H9 (cell line): Measurements from ENCODE around the gene LENG1. TPM values are rescaled to one million over a fixed set of nuclear protein-coding genes. Genes with fewer than 3 reads are reported as not detected.

Experiments used
- DNase-seq: peaks from one replicate; pipeline ENCODE4 v3.0.0-alpha.2; 2017
- H2AFZ ChIP-seq: one replicate; pipeline ENCODE4 v1.6.1; 2013; ENCODE audit warnings: mild to moderate bottlenecking, low read length, control low read depth, moderate library complexity
- H2AK5ac ChIP-seq: 2 replicates; pipeline ENCODE4 v1.6.1; 2013; ENCODE audit warnings: low read length, control low read depth, mixed read lengths; ENCODE audit not compliant: insufficient read length
- H2BK120ac ChIP-seq: one replicate; pipeline ENCODE4 v1.6.1; 2013; ENCODE audit warnings: low read depth, mild to moderate bottlenecking, low read length, control low read depth, inconsistent platforms; ENCODE audit not compliant: poor library complexity, severe bottlenecking
- H2BK12ac ChIP-seq: 2 replicates; pipeline ENCODE4 v1.6.1; 2013; ENCODE audit warnings: low read length, control low read depth, mixed read lengths, low read depth; ENCODE audit not compliant: insufficient read length
- H2BK15ac ChIP-seq: 2 replicates; pipeline ENCODE4 v1.6.1; 2013; ENCODE audit warnings: low read depth, low read length, control low read depth
- H2BK20ac ChIP-seq: one replicate; pipeline ENCODE4 v1.6.1; 2013; ENCODE audit warnings: low read depth, mild to moderate bottlenecking, low read length, control low read depth, inconsistent platforms; ENCODE audit not compliant: poor library complexity, severe bottlenecking
- H2BK5ac ChIP-seq: 2 replicates; pipeline ENCODE4 v1.6.1; 2013; ENCODE audit warnings: low read length, control low read depth, mixed read lengths; ENCODE audit not compliant: insufficient read length
- H3K14ac ChIP-seq: 2 replicates; pipeline ENCODE4 v1.6.1; 2013; ENCODE audit warnings: low read length, control low read depth; ENCODE audit not compliant: insufficient read depth
- H3K18ac ChIP-seq: 2 replicates; pipeline ENCODE4 v1.6.1; 2013; ENCODE audit warnings: low read depth, mild to moderate bottlenecking, mixed read lengths, low read length, control low read depth; ENCODE audit not compliant: insufficient read length
- H3K23ac ChIP-seq: 2 replicates; pipeline ENCODE4 v1.6.1; 2013; ENCODE audit warnings: low read length, control low read depth, mixed read lengths, low read depth; ENCODE audit not compliant: insufficient read length
- H3K23me2 ChIP-seq: 2 replicates; pipeline ENCODE4 v1.6.1; 2013; ENCODE audit warnings: low read depth, mild to moderate bottlenecking, mixed read lengths, low read length, control low read depth; ENCODE audit not compliant: insufficient read length, poor library complexity, severe bottlenecking
- H3K27ac ChIP-seq: 2 replicates; pipeline ENCODE4 v1.5.1; 2013; ENCODE audit warnings: low read length, control low read depth, mixed read lengths, low read depth; ENCODE audit not compliant: insufficient read length
- H3K27me3 ChIP-seq: 2 replicates; pipeline ENCODE4 v1.6.1; 2013; ENCODE audit warnings: low read length, control low read depth, inconsistent platforms; ENCODE audit not compliant: insufficient read depth
- H3K4ac ChIP-seq: 2 replicates; pipeline ENCODE4 v1.6.1; 2013; ENCODE audit warnings: low read depth, mild to moderate bottlenecking, control low read depth, inconsistent platforms, low read length, moderate library complexity
- H3K4me1 ChIP-seq: 2 replicates; pipeline ENCODE4 v1.6.1; 2013; ENCODE audit warnings: low read length, control low read depth, inconsistent platforms; ENCODE audit not compliant: insufficient read depth
- H3K4me2 ChIP-seq: 2 replicates; pipeline ENCODE4 v1.6.1; 2013; ENCODE audit warnings: low read length, control low read depth, mixed read lengths; ENCODE audit not compliant: insufficient read length, insufficient read depth
- H3K56ac ChIP-seq: 2 replicates; pipeline ENCODE4 v1.6.1; 2013; ENCODE audit warnings: low read depth, mild to moderate bottlenecking, mixed read lengths, low read length, control low read depth; ENCODE audit not compliant: insufficient read length
- H3K79me1 ChIP-seq: 2 replicates; pipeline ENCODE4 v1.6.1; 2013; ENCODE audit warnings: low read depth, mild to moderate bottlenecking, moderate library complexity, low read length, control low read depth, inconsistent platforms; ENCODE audit not compliant: insufficient read depth, poor library complexity, severe bottlenecking
- H3K79me2 ChIP-seq: 2 replicates; pipeline ENCODE4 v1.6.1; 2013; ENCODE audit warnings: low read length, control low read depth, inconsistent platforms; ENCODE audit not compliant: insufficient read depth
- H3K9ac ChIP-seq: 2 replicates; pipeline ENCODE4 v1.6.1; 2013; ENCODE audit warnings: low read length, control low read depth, mixed read lengths; ENCODE audit not compliant: insufficient read length; ENCODE audit errors: extremely low read depth
- H3K9me3 ChIP-seq: one replicate; pipeline ENCODE4 v1.6.1; 2013; ENCODE audit warnings: low read depth, low read length, inconsistent platforms; ENCODE audit not compliant: control insufficient read depth
- H3T11ph ChIP-seq: one replicate; pipeline ENCODE4 v1.6.1; 2013; ENCODE audit warnings: mild to moderate bottlenecking, low read length, control low read depth, inconsistent platforms
- H4K20me1 ChIP-seq: one replicate; pipeline ENCODE4 v1.6.1; 2013; ENCODE audit not compliant: control insufficient read depth, insufficient read length, insufficient read depth
- H4K5ac ChIP-seq: 2 replicates; pipeline ENCODE4 v1.6.1; 2013; ENCODE audit warnings: low read depth, mild to moderate bottlenecking, mixed read lengths, low read length, control low read depth; ENCODE audit not compliant: insufficient read length
- H4K8ac ChIP-seq: replicated peaks from 2 replicates; pipeline ENCODE4 v1.6.1; 2013; ENCODE audit warnings: low read length, control low read depth, mixed read lengths, low read depth; ENCODE audit not compliant: insufficient read length
- H4K91ac ChIP-seq: 2 replicates; pipeline ENCODE4 v1.6.1; 2013; ENCODE audit warnings: low read depth, mild to moderate bottlenecking, moderate library complexity, mixed read lengths, low read length, control low read depth; ENCODE audit not compliant: insufficient read length
- H3K27ac Mint-ChIP-seq, 3 experiments: 2 replicates in 2 of 3; 3 replicates in 1 of 3; pipeline ENCODE4 v1.8.0; 2020 to 2021; ENCODE audit warnings: mixed read lengths in 3 of 3, mild to moderate bottlenecking in 1 of 3, moderate library complexity in 1 of 3
- H3K27me3 Mint-ChIP-seq: 2 replicates; pipeline ENCODE4 v1.8.0; 2021; ENCODE audit warnings: low read depth, mild to moderate bottlenecking, moderate library complexity, mixed read lengths
- H3K36me3 Mint-ChIP-seq, 3 experiments: 2 replicates in 2 of 3; 3 replicates in 1 of 3; pipeline ENCODE4 v1.8.0; 2020 to 2021; ENCODE audit warnings: low read depth in 3 of 3, mixed read lengths in 3 of 3; ENCODE audit not compliant: insufficient read depth in 1 of 3
- H3K4me1 Mint-ChIP-seq, 2 experiments: 2 replicates each; pipeline ENCODE4 v1.8.0; 2020; ENCODE audit warnings: mixed read lengths in 2 of 2
- H3K4me3 Mint-ChIP-seq, 2 experiments: 2 replicates in 1 of 2; 3 replicates in 1 of 2; pipeline ENCODE4 v1.8.0; 2020 to 2021; ENCODE audit warnings: mild to moderate bottlenecking in 2 of 2, mixed read lengths in 2 of 2, moderate library complexity in 1 of 2
- H3K9me3 Mint-ChIP-seq, 2 experiments: 2 replicates in 1 of 2; 3 replicates in 1 of 2; pipeline ENCODE4 v1.8.0; 2020; ENCODE audit warnings: mild to moderate bottlenecking in 2 of 2, mixed read lengths in 2 of 2, moderate library complexity in 1 of 2
- CTCF ChIP-seq: fragments of 200-600 bp; sonication (generic); conservative IDR thresholded peaks from 3 replicates; pipeline ENCODE4 v1.8.0; 2021; ENCODE audit warnings: antibody characterized with exemption, mild to moderate bottlenecking
- WGBS: extraction: QIAGEN DNeasy Blood & Tissue Kit; methylation state at CpG from one replicate; pipeline ENCODE4 v1.1.7; 2013; ENCODE audit warnings: missing lambda C conversion rate, low lambda C conversion rate, mixed read lengths; ENCODE audit not compliant: insufficient read length; ENCODE audit errors: extremely low coverage; 5-methylcytosine and 5-hydroxymethylcytosine counted together
- total RNA-seq: library from RNA; stranded (reverse); gene quantifications from 2 replicates; pipeline ENCODE4 v1.2.1, GENCODE V29; 2021

The LENG1 gene
- total RNA-seq, 1 experiment from 2014 or later: 7.1 TPM

- Mint-ChIP-seq H3K4me1 (peaks cover 16 to 20% of the 10 kb centered on the region in 2 experiments), H3K9me3 (no peaks in the 10 kb centered on the region; a peak in 1 of 5 replicates), H3K36me3 (peaks cover 29 to 56% (median 55%) of the 10 kb centered on the region in 3 experiments), H3K27me3 (peaks cover 6% of the 10 kb centered on the region), H3K27ac (no peak overlapping the region), H3K4me3 (peak overlapping the region; percentile 5 to 22; a peak in 3 of 5 replicates)
- no peak overlapping the region for H3K27ac ChIP-seq
- no peak overlapping the region for H3K56ac ChIP-seq
- no peak overlapping the region for H2AK5ac ChIP-seq
- H3K9ac ChIP-seq: no peak overlapping the region
- H2BK12ac ChIP-seq: no peak overlapping the region
- no peaks in the 10 kb centered on the region for H3K79me1 ChIP-seq
- H2AFZ ChIP-seq: no peak overlapping the region
- H3K9me3 ChIP-seq: no peaks in the 10 kb centered on the region
- no peak for TF ChIP-seq CTCF
- WGBS: no CpG with 5 or more reads among the region's 3 CpGs
- H3K27me3 ChIP-seq: no peaks in the 10 kb centered on the region
- no peak for DNase-seq
- H4K8ac ChIP-seq: no peak overlapping the region
- H3K18ac ChIP-seq: no peak overlapping the region
- no peak overlapping the region for H4K91ac ChIP-seq
- H2BK15ac ChIP-seq: no peak overlapping the region
- no peak overlapping the region for H4K5ac ChIP-seq
- peaks cover 13% of the 10 kb centered on the region for H3K23me2 ChIP-seq
- no peak overlapping the region for H2BK120ac ChIP-seq
- no peaks in the 10 kb centered on the region for H4K20me1 ChIP-seq
- H3T11ph ChIP-seq: no peak overlapping the region
- no peak overlapping the region for H3K14ac ChIP-seq
- no peak overlapping the region for H2BK20ac ChIP-seq
- H2BK5ac ChIP-seq: no peak overlapping the region
- H3K4ac ChIP-seq: no peak overlapping the region
- no peaks in the 10 kb centered on the region; the same call in 1 of the 2 replicates for H3K79me2 ChIP-seq
- no peak overlapping the region for H3K4me2 ChIP-seq
- H3K4me1 ChIP-seq: no peaks in the 10 kb centered on the region
- H3K23ac ChIP-seq: no peak overlapping the region
These were observed 2.6 kb downstream of the LENG1 start for GRCh38 chr19:54156953-54157352.
